ENCODE results near the gene C5orf58.

DNA sequence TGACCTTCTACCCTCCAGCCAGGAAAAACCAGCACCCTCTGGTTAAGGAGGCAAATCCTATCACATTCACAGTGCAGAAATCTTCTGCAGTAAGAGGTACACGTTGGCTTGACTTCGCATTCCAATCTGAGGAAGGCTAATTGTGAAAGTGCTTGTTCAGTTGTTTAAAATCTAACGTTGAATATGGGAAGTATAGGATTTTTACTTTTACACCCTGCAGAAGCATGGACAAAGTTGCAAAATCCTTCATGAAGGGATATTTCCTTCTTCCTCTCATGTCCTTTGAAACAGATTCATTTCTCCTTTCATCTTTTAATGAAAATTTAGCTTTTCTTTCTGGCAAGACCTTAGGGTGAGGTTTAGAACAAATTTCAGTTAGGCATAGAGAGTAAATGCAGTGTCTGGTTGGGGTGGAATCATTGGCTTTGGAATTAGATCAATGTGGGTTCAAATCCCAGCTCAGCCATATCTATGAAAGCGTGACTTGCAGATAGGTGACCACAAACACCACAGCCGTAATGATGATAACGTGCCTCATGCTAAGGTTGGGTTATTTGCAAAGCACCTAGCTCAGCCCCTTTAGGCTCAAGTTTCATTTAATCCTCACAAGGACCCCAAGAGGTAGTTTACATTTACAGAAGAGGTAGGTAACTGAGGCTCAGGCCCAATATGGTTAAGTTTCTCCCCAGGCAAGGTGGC, 42.2 kb upstream of the C5orf58 start:
- TF ChIP-seq, protein P1, sequence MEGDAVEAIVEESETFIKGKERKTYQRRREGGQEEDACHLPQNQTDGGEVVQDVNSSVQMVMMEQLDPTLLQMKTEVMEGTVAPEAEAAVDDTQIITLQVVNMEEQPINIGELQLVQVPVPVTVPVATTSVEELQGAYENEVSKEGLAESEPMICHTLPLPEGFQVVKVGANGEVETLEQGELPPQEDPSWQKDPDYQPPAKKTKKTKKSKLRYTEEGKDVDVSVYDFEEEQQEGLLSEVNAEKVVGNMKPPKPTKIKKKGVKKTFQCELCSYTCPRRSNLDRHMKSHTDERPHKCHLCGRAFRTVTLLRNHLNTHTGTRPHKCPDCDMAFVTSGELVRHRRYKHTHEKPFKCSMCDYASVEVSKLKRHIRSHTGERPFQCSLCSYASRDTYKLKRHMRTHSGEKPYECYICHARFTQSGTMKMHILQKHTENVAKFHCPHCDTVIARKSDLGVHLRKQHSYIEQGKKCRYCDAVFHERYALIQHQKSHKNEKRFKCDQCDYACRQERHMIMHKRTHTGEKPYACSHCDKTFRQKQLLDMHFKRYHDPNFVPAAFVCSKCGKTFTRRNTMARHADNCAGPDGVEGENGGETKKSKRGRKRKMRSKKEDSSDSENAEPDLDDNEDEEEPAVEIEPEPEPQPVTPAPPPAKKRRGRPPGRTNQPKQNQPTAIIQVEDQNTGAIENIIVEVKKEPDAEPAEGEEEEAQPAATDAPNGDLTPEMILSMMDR (IDR thresholded peaks at IDR 0.05): no peak
- TF ChIP-seq POLR2A (IDR thresholded peaks at IDR 0.05): no peak
